SU-DHL-6 (cell line): ENCODE measurements around the gene KSR2.

Source experiments
- H2AFZ ChIP-seq: fragments of 200-600 bp; sonication (generic); 2 replicates; pipeline ENCODE4 v1.6.1; 2014; ENCODE audit warnings: low read depth, mild to moderate bottlenecking, moderate library complexity, mixed read lengths, antibody characterized with exemption, low read length; ENCODE audit not compliant: severe bottlenecking
- H3F3A ChIP-seq: fragments of 200-600 bp; shearing (Covaris generic); 2 replicates; pipeline ENCODE4 v1.6.0; 2016; ENCODE audit warnings: antibody characterized with exemption, mild to moderate bottlenecking; ENCODE audit not compliant: insufficient read depth
- H3K27ac ChIP-seq: fragments of 200-600 bp; sonication (generic); 2 replicates; pipeline ENCODE4 v1.5.1; 2016; ENCODE audit warnings: low read depth, mild to moderate bottlenecking, low read length, moderate library complexity, mixed read lengths
- H3K27me3 ChIP-seq: fragments of 200-600 bp; sonication (generic), shearing (Covaris generic); 2 replicates; pipeline ENCODE4 v1.6.0; 2014; ENCODE audit warnings: mild to moderate bottlenecking, low read length
- H3K36me3 ChIP-seq: fragments of 200-600 bp; sonication (generic); 2 replicates; pipeline ENCODE4 v1.6.1; 2014; ENCODE audit warnings: mild to moderate bottlenecking, low read length, mixed read lengths
- H3K4me2 ChIP-seq: fragments of 300-600, 200-600 bp; shearing (Covaris generic), sonication (generic); 2 replicates; pipeline ENCODE4 v1.6.0; 2014; ENCODE audit warnings: low read length, low read depth, mild to moderate bottlenecking; ENCODE audit not compliant: poor library complexity, severe bottlenecking
- H3K4me3 ChIP-seq: fragments of 200-600 bp; sonication (generic); 2 replicates; pipeline ENCODE4 v1.5.1; 2014; ENCODE audit warnings: antibody characterized with exemption, low read length, mild to moderate bottlenecking, mixed read lengths; ENCODE audit not compliant: insufficient read depth, poor library complexity, severe bottlenecking
- H3K79me2 ChIP-seq: fragments of 200-600 bp; sonication (generic); 2 replicates; pipeline ENCODE4 v1.6.1; 2014; ENCODE audit warnings: mild to moderate bottlenecking, low read length, moderate library complexity; ENCODE audit not compliant: insufficient read depth
- H3K9ac ChIP-seq: fragments of 200-600 bp; sonication (generic); 2 replicates; pipeline ENCODE4 v1.7.0; 2014; ENCODE audit warnings: mild to moderate bottlenecking, low read length
- H3K9me2 ChIP-seq: fragments of 200-600 bp; sonication (generic); replicated peaks from 2 replicates; pipeline ENCODE4 v1.6.1; 2014; ENCODE audit warnings: low read length; ENCODE audit not compliant: insufficient read depth
- H3K9me3 ChIP-seq: fragments of 200-600 bp; sonication (generic); 2 replicates; pipeline ENCODE4 v1.6.1; 2014; ENCODE audit warnings: low read length, mixed read lengths; ENCODE audit not compliant: insufficient read depth
- H4K20me1 ChIP-seq: fragments of 200-600 bp; sonication (generic); 2 replicates; pipeline ENCODE4 v1.6.1; 2014; ENCODE audit warnings: low read depth, mild to moderate bottlenecking, antibody characterized with exemption, low read length, moderate library complexity, mixed read lengths
- EZH2phosphoT487 ChIP-seq: fragments of 200-600 bp; sonication (generic), shearing (Covaris generic); conservative IDR thresholded peaks from 2 replicates; pipeline ENCODE4 v1.6.1; 2018; ENCODE audit warnings: mild to moderate bottlenecking, antibody characterized with exemption, low read length, moderate library complexity, mixed read lengths
- TF ChIP-seq, protein P1 (sequence below): fragments of 200-600 bp; sonication (generic); IDR thresholded peaks from one replicate; pipeline ENCODE4 v1.5.1; 2017; ENCODE audit warnings: antibody characterized with exemption, mild to moderate bottlenecking, low read length, moderate library complexity; ENCODE audit not compliant: insufficient read depth, poor library complexity, severe bottlenecking

KSR2 gene

DNA sequence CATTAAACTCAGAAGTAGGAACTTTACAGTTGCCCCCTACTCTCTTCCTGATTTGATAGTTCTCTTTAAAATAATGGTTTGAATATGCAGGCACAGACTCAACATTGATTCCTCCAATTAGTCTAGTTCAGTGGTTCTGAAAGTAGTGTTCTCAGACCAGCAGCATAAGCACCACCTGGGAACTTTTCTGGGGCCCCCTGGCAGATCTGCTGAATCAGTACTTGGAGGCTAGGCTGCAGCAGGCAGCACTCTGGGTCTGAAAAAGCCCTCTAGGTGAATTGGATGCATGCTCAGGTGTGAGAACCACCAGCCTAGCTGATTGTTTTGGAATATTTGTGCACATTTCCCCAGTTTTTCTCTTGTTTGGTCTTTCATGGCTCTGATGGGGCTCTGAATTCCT is 408.8 kb downstream of the KSR2 start:
- Histone ChIP-seq H3K79me2 (no peaks in the 10 kb centered on the region), H3K4me3 (no peak overlapping the region), H3K9ac (no peak overlapping the region), H3F3A (no peaks in the 10 kb centered on the region), H3K9me2 (no peaks in the 10 kb centered on the region), H3K4me2 (no peak overlapping the region), H3K27me3 (no peaks in the 10 kb centered on the region), H3K9me3 (no peaks in the 10 kb centered on the region), H3K36me3 (no peaks in the 10 kb centered on the region), H2AFZ (no peak overlapping the region), H4K20me1 (no peaks in the 10 kb centered on the region), H3K27ac (no peak overlapping the region)
- no peak for TF ChIP-seq EZH2phosphoT487
- TF ChIP-seq, protein P1, sequence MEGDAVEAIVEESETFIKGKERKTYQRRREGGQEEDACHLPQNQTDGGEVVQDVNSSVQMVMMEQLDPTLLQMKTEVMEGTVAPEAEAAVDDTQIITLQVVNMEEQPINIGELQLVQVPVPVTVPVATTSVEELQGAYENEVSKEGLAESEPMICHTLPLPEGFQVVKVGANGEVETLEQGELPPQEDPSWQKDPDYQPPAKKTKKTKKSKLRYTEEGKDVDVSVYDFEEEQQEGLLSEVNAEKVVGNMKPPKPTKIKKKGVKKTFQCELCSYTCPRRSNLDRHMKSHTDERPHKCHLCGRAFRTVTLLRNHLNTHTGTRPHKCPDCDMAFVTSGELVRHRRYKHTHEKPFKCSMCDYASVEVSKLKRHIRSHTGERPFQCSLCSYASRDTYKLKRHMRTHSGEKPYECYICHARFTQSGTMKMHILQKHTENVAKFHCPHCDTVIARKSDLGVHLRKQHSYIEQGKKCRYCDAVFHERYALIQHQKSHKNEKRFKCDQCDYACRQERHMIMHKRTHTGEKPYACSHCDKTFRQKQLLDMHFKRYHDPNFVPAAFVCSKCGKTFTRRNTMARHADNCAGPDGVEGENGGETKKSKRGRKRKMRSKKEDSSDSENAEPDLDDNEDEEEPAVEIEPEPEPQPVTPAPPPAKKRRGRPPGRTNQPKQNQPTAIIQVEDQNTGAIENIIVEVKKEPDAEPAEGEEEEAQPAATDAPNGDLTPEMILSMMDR, result no peak

DNA sequence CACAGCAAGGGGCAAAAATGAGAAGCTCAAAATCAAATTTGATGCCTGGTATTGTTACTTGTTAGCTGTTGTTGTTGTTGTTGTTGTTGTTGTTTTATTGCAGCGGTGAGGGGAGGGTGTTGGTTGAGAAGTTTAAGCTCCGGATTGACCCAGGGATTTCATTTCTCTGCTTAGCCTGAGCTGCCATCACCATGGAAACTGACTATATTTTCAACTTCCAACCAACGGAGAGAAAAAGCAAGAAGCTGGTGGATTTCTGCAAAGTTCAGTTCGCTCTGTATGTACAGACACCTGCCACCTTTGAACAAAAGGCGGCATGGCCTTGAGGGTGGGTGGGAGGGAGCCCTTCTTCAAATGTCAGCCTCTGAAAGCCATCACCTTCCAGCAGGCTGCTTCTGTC is 412.9 kb downstream of the KSR2 start:
- H3K9me3 ChIP-seq, result no peaks in the 10 kb centered on the region
- TF ChIP-seq, protein P1, result no peak
- no peaks in the 10 kb centered on the region for H3K79me2 ChIP-seq

DNA sequence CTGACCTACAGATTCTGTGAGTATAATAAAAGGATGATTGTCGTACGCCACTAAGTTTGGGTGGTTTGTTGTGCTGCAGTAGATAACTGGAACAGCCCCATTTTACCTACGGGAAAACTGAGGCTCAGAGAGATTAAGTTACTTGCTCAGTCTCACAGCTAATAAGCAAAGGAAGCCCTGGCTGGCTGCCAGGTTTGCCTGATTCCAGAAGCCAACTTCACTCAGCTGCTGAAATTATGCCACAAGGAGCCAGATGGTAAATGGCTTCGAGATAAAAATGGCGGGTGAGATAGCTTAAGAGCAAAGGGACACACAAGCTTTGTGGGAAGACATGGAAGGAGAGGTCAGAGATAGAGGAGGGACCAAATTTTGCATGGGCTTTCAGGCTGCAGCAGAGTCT is 415.8 kb downstream of the KSR2 start:
- no peaks in the 10 kb centered on the region for H3F3A ChIP-seq
- H3K27me3 ChIP-seq, result no peaks in the 10 kb centered on the region
- H3K36me3 ChIP-seq, result no peaks in the 10 kb centered on the region
- H4K20me1 ChIP-seq, result no peaks in the 10 kb centered on the region
- TF ChIP-seq, protein P1, result no peak
- no peak for TF ChIP-seq EZH2phosphoT487
- H3K9ac ChIP-seq, result no peak overlapping the region
- no peaks in the 10 kb centered on the region for H3K9me3 ChIP-seq
- no peak overlapping the region for H2AFZ ChIP-seq
- no peaks in the 10 kb centered on the region for H3K79me2 ChIP-seq
- no peak overlapping the region for H3K27ac ChIP-seq
- H3K4me2 ChIP-seq, result no peak overlapping the region
- no peaks in the 10 kb centered on the region for H3K9me2 ChIP-seq
- no peak overlapping the region for H3K4me3 ChIP-seq

More for the DNA sequence above, 412.9 kb downstream of the KSR2 start:
- H3K9ac ChIP-seq, result no peak overlapping the region
- no peak overlapping the region for H3K4me2 ChIP-seq
- H3F3A ChIP-seq, result no peaks in the 10 kb centered on the region
- H3K36me3 ChIP-seq, result no peaks in the 10 kb centered on the region
- no peak overlapping the region for H3K27ac ChIP-seq
- no peaks in the 10 kb centered on the region for H3K9me2 ChIP-seq
- H3K4me3 ChIP-seq, result no peak overlapping the region
- H2AFZ ChIP-seq, result no peak overlapping the region
- H4K20me1 ChIP-seq, result no peaks in the 10 kb centered on the region
- H3K27me3 ChIP-seq, result no peaks in the 10 kb centered on the region

DNA sequence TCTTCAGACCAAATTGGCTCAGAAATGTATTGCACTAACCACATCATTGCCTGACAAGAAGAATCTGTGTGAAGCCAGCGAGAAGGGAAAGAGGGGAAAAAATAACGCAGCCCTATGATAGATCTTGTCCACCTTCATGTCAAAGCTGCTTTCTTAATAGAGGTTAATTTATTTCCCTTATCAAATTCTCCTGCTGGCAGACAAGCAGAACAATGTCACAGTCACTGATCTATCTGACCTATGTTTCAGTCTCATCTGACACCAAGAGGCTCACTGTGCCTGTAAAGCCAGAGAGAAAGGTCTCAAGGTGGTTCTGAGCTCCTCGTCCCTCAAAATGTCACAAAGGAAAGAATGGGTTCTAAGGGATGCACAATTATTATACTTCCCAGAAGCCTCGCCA is 417.1 kb downstream of the KSR2 start:
- H2AFZ ChIP-seq, result no peak overlapping the region
- no peak overlapping the region for H3K9ac ChIP-seq
- H3K9me2 ChIP-seq, result no peaks in the 10 kb centered on the region
- H3F3A ChIP-seq, result no peaks in the 10 kb centered on the region
- H3K27ac ChIP-seq, result no peak overlapping the region
- no peaks in the 10 kb centered on the region for H3K79me2 ChIP-seq
- no peaks in the 10 kb centered on the region for H3K36me3 ChIP-seq
- H3K4me2 ChIP-seq, result no peak overlapping the region
- H4K20me1 ChIP-seq, result no peaks in the 10 kb centered on the region
- H3K4me3 ChIP-seq, result no peak overlapping the region
- H3K27me3 ChIP-seq, result no peaks in the 10 kb centered on the region
- TF ChIP-seq, protein P1, result no peak
- TF ChIP-seq EZH2phosphoT487, result no peak
- no peaks in the 10 kb centered on the region for H3K9me3 ChIP-seq
